ENCODE results near the gene OGFOD3.
A peak's percentile ranks its signal among the peaks of the same experiment; 100 is the strongest.
"Not testable (repeated sequence)": the region's sequence is repeated elsewhere in the genome, so short reads cannot be mapped to it uniquely, and the experiment has no call there.

OGFOD3 gene

GRCh38 chr17:82418001-82418986, at the start of gene OGFOD3, which contains the start of gene HEXD:
OGFOD3 (minus strand) TSS chr17:82418586; CDS start chr17:82418485, 101 bp downstream.
HEXD (plus strand) TSS chr17:82418347; CDS start chr17:82419800, 1,453 bp downstream.
- DNase-seq: peak; percentile 87

- no peak for DNase-seq
These were observed 46.7 kb upstream of the OGFOD3 start for GRCh38 chr17:82465023-82465603.

GRCh38 chr17:82464567-82464929, 46.2 kb upstream of the OGFOD3 start:
- DNase-seq: no peak

- no peak for DNase-seq
These were observed 45.7 kb upstream of the OGFOD3 start for GRCh38 chr17:82463925-82464566.

GRCh38 chr17:82463391-82463790, 45.0 kb upstream of the OGFOD3 start:
- no peak for DNase-seq

- no peak for DNase-seq
These were observed 43.6 kb upstream of the OGFOD3 start for GRCh38 chr17:82461827-82462524.

- DNase-seq: not testable (repeated sequence)
These were observed 41.5 kb upstream of the OGFOD3 start for GRCh38 chr17:82459936-82460335.

GRCh38 chr17:82458885-82459424, 40.6 kb upstream of the OGFOD3 start:
- peak; percentile 54 for DNase-seq

- peak; percentile 97 for DNase-seq
These were observed 39.9 kb upstream of the OGFOD3 start, which contains the start of gene NARF for GRCh38 chr17:82458179-82458884. NARF (plus strand) TSS chr17:82458741; CDS start chr17:82458804, 63 bp downstream.

GRCh38 chr17:82457929-82458178, 39.5 kb upstream of the OGFOD3 start:
- DNase-seq: peak; percentile 94

- peak; percentile 15 for DNase-seq
These were observed 38.9 kb upstream of the OGFOD3 start for GRCh38 chr17:82457073-82457928.

- not testable (repeated sequence) for DNase-seq
These were observed 35.3 kb upstream of the OGFOD3 start for GRCh38 chr17:82453706-82454105.

GRCh38 chr17:82453151-82453550, 34.8 kb upstream of the OGFOD3 start:
- DNase-seq: not testable (repeated sequence)

- DNase-seq: no peak
These were observed 33.8 kb upstream of the OGFOD3 start for GRCh38 chr17:82452162-82452561.

- peak; percentile 93 for DNase-seq
These were observed 32.1 kb upstream of the OGFOD3 start, which contains the start of gene CYBC1 for GRCh38 chr17:82450357-82451106. CYBC1 (minus strand) TSS chr17:82450752; CDS start chr17:82449254, 1,498 bp downstream.

GRCh38 chr17:82449883-82450356, 31.5 kb upstream of the OGFOD3 start:
- DNase-seq: peak; percentile 34

- DNase-seq: peak; percentile 86
These were observed 30.9 kb upstream of the OGFOD3 start for GRCh38 chr17:82449131-82449882.

GRCh38 chr17:82447876-82448275, 29.5 kb upstream of the OGFOD3 start:
- DNase-seq: no peak

- no peak for DNase-seq
These were observed 28.3 kb upstream of the OGFOD3 start for GRCh38 chr17:82446649-82447048.

Measured in CD4-positive, alpha-beta T cell treated with Interleukin-17A for 1 hour (primary cell).